ENCODE data around the gene GRIN3A. TPM values are rescaled to one million over a fixed set of nuclear protein-coding genes. Genes with fewer than 3 reads are reported as not detected.

Gene GRIN3A
- total and polyA plus RNA-seq, 9 of the 15 experiments (the other 6 are each of a cell fraction or from before 2014, with no cell fraction given) = 0.01 to 0.03 TPM; not detected in 7

GRCh38 chr9:101693546-101694336, 44.7 kb downstream of the GRIN3A start (continued):
- no peak for TF ChIP-seq GTF3C2 (IDR thresholded peaks at IDR 0.05; ENCODE audit: borderline replicate concordance, extremely low read depth, insufficient read length)
- TF ChIP-seq KLF16 (IDR thresholded peaks at IDR 0.05) = no peak
- TF ChIP-seq FOXA1 (IDR thresholded peaks at IDR 0.05; ENCODE audit: borderline replicate concordance) = no peak
- no peak for TF ChIP-seq XRCC3 (IDR thresholded peaks at IDR 0.05)
- no peak for TF ChIP-seq ELF2 (CRISPR knock-in tag; IDR thresholded peaks at IDR 0.05)
- TF ChIP-seq HNRNPK (IDR thresholded peaks at IDR 0.05; ENCODE audit: low read depth, low read length, poor library complexity, severe bottlenecking) = no peak
- TF ChIP-seq ARID3B (CRISPR knock-in tag; IDR thresholded peaks at IDR 0.05; ENCODE audit: borderline replicate concordance) = no peak
- no peak for TF ChIP-seq DEAF1 (CRISPR knock-in tag; IDR thresholded peaks at IDR 0.05)
- TF ChIP-seq NCOA4 (IDR thresholded peaks at IDR 0.05; ENCODE audit: partially characterized antibody) = no peak
